GM21786 (cell line): Measurements from ENCODE around the gene NGEF.
"Not testable (repeated sequence)": the region's sequence is repeated elsewhere in the genome, so short reads cannot be mapped to it uniquely, and the experiment has no call there.

Experiments used
- ATAC-seq: cut with Tn5 transposase; IDR thresholded peaks from one replicate; pipeline ENCODE4 v1.9.1; 2021; ENCODE audit not compliant: unreplicated experiment

The NGEF gene

DNA sequence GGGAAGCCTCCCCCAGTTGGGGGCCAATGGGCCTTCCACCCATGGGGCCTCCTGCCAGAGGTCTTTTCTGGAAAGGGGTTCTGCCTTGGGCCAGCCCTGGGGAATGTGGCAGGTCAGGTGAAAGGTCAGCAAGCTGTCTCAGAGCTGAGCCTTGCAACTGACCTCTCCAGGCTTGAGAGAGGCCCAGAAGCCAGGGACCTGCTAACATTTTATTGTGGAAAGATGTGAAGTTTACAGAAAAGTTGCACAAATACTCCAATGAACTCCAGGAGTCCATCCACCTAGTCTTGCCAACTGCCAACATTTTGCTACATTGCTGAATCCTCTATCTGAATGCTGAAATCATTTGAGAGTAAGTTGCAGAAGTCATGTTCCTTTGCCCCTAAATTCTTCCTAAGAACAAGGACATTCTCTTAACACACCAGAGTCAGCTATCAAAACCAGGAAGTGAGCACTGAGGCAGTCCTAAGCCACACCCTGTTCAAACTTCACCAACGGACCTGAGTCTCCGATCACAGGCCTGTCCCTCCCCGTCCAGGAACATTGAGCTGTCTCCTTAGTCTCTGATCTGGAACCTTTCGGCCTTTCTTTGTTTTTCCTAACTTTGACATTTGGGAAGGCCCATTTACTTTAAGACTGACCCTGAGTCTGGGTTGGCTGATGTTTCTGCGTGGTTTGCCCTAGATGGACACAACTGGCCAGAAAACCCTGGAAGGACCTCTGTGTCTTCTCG lies 139.0 kb downstream of the NGEF start:
- ATAC-seq, result no peak

DNA sequence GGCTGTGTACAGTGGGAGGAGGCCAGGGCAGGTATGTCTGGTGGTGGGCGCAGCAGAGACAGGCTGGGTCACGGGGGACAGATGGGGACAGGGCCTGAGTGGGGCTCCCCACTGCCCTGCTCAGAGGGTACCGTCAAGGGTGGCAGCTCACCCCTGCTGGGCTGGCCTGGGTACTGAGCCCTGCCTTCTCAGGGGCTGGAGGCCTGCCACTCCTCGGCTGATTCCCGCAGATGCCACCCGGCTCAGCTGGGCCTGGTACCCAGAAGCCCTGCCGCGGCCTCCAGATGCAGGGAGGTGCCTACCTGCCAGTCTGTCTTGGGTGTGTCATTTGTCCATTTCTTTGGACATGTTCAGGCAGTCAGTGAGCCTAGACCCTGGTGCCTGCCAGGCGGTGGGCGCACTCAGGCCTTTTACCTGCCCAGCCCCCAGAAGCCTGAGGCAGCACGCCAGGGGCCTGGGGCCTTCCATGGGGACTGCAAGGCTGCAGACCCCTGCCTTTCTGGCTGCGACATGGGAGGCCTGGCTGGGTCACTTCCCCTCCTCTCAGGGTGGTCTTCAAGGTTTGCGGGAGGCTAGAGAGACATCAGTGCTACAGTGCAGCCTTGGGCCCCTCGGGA lies 139.7 kb downstream of the NGEF start:
- no peak for ATAC-seq

DNA sequence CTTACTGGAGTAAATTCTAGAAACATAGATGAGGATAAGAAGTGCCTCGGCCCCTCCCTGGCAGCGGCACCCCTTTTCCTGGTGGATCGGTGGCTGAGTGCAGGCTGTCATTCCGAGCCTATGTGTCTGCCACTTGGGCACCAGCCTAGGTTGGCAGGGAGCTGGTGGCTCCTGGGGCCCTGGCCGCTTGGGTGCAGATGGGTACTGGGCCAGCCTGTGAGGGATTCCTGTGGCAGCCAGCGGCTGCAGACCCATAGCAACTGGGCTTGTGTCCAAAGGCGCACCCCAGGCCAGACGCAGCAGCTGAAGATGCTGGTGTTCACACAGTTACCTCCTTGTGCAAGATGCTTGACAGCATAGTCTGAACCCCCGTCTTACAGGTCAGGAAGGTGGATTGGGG lies 140.2 kb downstream of the NGEF start:
- no peak for ATAC-seq

DNA sequence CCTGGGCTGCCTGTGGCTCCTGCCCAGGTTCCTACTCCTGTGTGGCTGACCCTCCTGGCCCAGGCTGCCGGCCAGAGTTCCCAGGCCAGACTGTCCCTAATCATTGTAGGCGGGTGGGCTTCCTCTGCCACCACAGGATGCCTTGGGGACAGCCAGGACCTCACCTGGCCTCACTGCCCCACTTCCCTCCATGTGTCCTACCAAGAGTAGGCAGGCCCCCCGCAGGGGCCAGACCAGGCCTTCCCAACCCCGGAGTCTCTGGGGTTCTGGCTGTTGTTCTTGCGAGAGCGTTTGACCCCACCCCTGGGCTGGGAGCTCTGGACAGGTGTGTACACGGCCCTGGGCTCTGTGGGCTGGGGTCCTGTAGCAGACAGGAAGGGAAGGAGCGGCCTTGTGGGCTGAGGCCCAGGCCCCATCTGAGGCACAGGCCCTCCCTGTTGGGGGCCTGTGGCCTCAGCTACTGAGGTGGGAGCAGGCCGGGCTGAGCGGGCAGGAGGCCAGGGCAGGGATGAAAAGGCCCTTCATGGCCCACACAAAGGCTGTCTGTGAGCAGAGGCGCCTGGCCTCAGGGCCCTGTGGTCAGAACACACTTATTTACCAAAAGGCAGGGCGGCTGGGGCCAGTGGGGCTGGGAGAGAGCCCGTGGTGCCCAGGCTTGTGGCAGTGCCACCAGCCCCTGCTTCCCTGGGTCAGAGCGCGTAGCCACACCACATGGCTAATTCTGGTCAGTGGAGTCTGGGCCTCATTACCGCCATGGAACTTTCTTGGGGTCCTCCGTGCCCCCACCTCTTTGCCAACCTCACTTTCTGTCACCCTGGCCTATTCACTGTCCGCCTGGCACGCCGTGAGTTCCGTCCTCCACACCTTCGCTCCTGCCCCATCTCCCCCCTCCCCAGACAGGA lies 141.0 kb downstream of the NGEF start:
- no peak for ATAC-seq

DNA sequence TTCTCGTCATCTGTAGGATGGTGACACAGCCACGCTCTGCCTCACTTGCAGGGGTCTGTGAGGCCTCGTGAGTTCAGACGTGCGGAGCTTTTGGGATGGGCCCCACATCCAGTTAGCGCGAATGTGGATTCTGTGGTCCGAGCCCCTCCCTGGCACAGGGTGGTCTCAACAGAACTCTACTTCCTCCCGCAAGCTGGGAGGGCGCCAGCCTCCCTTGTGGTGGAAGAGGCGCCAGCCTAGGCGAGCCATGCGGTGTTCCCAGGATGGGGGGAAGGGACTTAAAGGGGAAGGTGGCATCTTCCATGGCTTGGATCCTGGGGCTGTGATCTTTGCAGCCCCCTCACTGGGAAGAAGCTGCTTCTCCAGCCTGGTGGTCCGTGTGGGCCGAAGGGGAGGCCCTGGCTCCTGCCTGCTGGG lies 141.6 kb downstream of the NGEF start:
- ATAC-seq, result no peak

DNA sequence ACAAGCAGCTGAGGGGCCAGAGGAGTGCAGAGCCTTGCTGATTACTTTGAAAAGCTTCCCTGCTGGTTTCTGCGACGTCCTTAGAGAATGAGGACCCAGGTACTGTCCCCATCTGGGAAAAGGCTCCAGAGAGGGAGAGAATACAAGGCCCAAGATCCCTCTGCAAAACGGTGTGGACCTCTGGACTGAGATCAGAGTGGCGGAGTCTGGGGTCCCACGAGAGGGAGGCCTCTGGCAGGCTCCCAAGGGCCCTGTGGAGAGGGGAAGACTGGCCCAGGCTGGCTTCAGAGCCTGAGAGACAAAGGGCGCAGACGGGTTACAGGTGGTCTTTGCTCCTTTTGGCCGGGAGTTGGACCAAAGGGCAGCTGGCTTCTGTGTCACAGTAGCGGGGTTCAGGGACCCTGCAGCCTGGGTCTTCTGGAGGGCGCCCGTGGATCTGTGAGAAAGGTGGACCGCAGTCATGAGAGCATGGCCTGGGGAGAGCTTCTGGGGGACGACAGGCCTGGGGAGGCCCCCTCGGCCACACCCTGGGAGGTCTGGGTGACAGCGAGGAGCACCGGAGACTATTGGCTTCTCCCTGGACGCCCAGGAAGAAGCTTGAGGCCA lies 142.2 kb downstream of the NGEF start:
- no peak for ATAC-seq

DNA sequence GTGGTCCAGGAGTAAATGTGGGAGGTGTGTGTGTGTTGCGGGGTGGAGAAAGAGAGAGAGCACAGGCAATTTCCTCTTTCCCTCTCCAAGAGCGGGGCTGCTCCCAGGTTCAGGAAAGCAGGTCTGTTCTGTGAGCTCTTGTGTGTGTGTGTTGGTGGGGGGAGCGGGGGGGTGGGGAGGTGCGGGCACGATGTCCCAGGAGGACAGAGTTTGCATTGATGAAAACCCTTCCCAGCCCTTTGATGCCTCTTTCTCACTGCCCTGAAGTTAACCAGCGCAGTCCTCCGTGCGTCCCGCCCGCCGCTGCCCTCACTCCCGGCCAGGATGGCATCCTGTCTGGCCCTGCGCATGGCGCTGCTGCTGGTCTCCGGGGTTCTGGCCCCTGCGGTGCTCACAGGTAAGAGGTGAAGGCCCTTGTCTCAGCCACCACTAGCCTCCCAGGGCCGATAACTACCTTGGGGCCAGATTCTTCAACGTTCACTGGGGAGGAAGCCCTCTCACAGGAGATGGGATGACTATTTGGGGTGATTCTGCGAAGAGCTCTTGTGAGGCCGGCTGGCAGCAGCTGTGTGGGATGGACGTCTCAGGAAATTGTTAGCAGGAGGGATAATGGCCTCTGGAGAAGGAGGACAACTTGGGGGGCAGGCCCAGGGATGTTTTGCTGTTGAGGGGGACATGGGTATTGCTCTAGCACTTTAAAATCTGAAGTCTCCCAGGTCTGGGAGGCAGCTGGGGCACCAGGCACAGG lies 142.9 kb downstream of the NGEF start, which contains the start of gene SNORC:
SNORC (plus strand) TSS at position 247 of the 748 bp plus-strand sequence; CDS start at position 325, 78 bp downstream.
- no peak for ATAC-seq

DNA sequence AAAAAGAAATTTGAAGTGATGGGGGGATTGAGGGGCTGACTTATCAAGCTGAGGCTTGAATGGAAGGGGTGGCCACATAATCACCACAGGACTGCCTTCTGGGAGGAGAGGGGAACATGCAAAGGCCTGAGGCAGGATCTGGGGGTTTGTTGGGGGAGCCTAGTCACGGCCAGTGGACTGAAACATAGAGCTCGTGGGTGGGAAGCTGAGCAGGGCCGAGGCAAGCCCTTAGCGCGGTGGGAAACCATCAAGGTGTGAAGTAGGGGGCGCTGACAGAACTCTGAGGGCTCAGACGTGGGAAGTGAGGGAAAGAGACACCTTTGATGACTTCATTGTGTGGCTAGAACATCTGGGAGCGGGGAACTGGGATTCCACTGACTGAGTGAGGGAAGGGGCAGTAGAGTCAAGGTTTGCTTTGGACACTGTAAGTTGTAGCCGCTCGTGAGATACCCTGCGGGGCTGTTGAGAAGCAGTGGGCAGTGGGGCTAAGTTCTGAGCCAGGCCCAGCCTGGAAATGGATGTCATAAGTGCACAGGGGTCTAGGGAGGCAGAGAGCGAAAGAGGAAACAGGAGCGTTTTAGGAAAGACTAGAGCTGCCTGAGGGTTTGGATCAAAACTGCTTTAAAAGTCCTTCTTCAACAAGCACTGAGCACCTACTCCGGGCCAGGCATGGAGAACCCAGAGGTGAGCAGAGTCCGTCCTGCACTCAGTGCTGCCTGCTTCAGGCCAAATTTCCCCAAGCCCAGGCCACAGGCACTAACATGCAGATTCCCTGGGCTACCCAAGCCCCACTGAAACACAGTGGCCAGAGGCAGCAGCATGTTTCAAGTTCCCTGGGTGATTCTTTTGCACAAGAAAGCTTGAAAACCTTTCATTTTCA lies 143.7 kb downstream of the NGEF start:
- ATAC-seq, result no peak

DNA sequence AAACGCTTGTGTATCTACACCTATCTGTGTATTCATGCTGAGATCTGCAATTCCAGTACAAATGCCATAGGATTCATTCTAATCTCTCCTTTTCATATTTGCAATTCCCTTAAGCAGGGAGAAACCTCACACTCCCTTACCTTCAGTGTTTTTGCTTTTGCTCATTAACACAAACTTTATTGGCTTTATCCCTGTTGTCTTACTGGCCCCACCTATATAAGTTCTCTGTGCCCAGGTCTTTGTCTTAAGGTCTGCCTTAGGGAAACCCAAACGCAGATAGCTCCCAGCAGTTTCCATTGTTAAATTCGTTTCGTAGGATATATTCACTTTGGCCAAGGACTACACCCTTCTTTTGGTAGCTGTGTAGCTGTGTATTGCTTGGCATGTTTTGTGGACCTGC lies 147.0 kb downstream of the NGEF start:
- no peak for ATAC-seq

DNA sequence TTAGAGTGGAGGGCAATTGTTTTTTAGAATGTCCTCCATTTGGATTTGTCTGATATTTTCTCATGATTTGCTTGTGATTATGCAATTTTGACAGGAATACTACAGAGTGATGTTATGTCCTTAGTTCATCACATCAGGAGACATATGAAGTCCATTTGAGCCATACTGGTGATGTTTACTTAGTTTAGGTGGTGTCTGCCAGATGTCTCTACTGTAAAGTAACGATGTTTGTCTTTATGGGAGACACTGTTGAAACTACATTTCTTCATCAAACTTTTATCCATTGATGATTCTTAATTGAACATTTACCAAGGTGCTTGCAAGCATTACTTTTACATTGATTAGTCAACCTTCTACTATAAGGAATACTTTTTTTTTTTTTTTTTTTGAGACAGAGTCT lies 147.9 kb downstream of the NGEF start:
- ATAC-seq, result no peak

DNA sequence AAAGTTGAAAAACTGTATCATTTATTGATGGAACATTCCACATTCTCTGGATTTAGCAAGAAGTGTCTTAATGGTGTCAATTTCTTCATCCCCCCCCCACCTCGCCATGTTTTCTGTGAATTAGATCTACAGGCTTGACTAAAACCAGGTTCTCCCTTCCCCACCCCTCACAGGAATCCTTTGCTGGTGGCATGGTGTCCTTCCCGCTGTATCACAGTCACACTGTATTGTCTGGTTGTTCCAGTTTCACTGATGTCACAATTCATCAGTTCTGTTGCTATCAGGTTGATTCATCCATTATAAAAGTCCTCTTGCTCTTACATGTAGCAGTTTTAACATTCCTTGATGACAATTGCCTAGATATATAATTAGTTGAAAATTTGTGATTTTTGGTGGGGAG lies 149.1 kb downstream of the NGEF start:
- no peak for ATAC-seq

DNA sequence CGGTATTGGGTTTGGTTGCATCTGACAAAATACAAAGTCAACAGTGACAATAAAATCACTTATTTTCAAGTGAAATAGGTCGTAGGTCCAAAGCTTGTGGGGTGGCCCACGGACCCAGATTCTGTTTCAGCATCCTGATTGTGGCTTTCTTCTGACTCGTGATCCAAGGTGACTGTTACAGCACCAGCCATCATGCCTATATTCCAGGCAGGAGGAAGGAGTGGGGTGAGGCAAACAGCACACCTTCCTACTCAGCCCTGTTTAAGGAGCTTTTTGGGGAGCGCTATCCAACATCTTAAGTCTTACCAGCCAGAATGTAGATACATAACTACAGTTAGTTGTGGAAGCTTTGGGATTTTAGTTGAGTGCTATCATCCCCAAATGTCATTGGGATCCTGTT lies 151.7 kb downstream of the NGEF start:
- no peak for ATAC-seq

DNA sequence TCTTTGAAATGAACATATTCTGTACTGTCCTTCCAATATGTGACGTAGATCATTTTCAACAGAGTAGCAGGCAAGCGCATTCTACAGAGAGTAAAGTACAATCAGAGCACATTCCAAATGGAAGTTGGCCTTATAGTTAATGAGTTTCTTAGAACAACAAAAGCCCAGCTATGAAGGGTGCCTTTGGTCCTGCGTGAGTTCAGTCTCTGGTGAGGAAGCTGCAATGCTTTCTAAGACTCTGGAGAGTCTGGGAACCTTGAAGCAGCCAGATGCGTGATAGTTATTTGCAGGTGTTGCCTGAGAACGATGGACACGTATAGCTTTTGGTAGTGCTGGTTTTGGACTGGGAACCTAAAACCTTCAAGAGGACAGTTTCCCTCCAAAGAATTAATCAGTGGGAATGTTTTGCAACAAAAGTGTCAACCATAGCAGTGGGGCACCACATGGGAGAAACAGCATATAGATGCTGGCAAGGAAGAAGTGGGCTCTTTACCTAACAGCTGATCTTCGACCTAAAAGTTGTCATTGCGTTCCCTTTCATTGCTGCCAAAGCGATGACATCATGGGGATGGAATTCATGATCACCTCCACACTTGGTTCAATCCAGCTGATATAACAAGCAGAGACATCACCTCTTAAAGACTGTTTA lies 152.3 kb downstream of the NGEF start:
- ATAC-seq, result no peak

DNA sequence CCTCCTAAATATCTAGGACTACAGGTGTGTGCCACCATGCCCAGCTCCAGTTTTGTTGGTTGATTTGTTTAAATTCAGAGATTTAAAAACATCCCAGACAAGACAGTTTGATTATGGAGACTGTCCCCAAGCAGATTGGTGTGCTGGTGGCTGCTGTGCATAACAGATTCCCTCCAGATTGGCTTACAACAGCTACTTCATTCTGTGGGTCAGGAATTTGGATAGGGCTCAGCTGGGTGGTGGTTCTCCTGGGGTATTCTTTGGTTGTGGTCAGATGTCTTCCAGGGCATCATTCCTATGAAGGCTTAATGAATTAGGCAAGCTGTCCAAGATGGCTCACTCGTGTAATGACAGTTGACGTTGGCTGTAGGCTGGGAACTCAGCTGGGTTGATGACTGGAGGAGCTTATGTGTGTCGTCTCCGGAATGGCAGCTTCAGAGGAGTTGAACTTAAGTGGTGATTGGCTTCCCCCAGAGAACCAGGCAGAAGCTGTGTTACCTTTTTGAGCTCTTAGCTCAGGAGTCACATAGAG lies 153.6 kb downstream of the NGEF start:
- ATAC-seq, result no peak

DNA sequence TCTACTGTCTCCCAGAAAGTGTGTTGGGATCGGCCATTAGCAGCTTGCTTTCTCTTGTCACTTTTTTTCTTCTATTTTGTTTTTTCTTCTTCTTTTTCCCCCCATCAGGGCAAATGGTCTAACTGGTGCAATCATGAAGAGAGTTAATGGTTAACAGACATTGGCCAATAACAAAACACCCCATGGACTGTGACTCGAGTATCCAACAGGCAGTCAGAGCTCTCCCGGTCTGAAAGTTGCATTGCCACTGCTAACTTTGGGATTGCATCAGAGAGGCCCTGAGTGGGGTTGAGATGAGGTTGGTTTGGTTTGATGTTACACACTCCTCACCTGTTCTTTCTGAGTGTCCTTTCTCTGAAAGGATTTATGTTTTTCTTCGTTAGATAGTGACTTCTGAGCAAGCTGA lies 155.9 kb downstream of the NGEF start:
- no peak for ATAC-seq

DNA sequence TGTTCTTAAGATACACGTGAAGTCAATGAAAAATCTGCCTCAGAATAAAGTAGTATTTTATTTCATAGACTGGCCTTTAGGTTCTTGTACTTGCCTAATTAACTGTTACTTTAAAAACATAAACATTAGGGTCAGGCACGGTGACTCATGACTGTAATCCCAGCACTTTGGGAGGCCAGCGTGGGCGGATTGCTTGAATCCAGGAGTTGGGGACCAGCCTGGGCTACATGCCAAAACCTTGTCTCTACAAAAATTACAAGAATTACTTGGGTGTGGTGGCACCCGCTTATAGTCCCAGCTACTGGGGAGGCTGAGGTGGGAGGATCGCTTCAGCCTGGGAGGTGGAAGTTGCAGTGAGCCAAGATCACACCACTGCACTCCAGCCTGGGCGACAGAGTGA lies 159.0 kb downstream of the NGEF start:
- ATAC-seq, result no peak

DNA sequence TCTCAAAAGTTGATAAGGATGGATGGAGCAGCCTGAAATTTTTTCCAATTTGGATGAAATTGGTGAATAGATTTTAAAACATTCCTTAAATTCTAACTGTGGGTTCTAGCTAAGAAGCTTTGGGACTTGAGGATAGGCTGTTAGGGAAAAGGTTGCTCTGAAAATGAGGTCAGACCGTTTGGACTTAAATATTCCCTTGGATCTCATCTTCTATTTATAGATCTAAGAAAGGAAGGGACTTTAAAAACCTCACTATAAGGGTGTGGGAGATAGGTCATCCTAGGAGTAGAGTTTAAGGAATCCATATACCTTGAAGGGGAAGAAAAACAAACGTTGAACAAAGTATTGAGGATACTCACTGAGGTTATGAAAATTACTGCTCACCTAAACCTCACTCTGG lies 160.4 kb downstream of the NGEF start:
- no peak for ATAC-seq

DNA sequence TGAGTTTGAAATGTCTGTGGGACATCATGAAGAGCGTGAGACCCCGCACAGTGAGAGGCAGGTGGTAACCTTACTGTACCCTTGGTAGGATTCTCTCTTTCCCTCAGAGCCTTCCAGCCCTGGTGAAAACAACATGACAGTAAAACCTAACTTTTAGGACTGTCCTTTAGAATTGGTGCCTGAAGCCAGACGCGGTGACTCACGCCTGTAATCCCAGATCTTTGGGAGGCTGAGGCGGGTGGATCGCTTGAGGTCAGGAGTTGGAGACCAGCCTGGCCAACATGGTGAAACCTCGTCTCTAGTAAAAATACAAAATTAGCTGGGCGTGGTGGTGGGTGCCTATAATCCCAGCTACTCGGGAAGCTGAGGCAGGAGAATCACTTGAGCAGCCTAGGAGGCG lies 161.0 kb downstream of the NGEF start:
- ATAC-seq, result not testable (repeated sequence)

DNA sequence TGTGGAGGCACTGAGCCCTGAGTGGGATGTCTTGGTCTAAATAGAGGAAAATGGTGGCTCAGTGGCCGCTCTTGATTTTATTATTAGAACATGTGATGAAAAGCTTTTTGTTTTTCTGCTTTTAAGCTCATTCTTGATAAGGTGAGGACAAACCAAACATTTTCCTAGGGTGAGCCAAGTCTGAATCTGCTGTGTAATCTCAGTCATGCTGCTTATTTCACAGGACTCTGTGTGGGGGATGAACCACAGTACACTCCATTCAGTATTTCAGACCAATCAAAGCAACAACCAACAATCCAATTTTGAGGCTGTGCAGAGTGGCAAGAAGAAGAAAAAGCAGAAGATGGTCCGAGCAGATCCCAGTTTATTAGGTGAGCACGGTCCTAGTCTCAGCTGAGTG lies 163.0 kb downstream of the NGEF start:
- no peak for ATAC-seq
